Muscle layer of duodenum (tissue), 2 donors: ENCODE measurements around the gene VWA3B.
"Not testable (repeated sequence)": the region's sequence is repeated elsewhere in the genome, so short reads cannot be mapped to it uniquely, and the experiment has no call there.

Experiments used
- H3K27ac ChIP-seq: one replicate; pipeline ENCODE4 v1.7.0; 2013; ENCODE audit warnings: mild to moderate bottlenecking, low read length
- H3K27me3 ChIP-seq: one replicate; pipeline ENCODE4 v1.7.0; 2013; ENCODE audit warnings: low read depth, mild to moderate bottlenecking, control low read depth, low read length
- H3K36me3 ChIP-seq, 2 donors: one replicate each; pipeline ENCODE4 v1.7.0; 2013; ENCODE audit warnings: low read length in 2 of 2, control low read depth in 1 of 2, mild to moderate bottlenecking in 1 of 2; ENCODE audit not compliant: insufficient read depth in 2 of 2, control insufficient read depth in 1 of 2
- H3K4me1 ChIP-seq, 2 donors: one replicate each; pipeline ENCODE4 v1.7.0; 2013; ENCODE audit warnings: low read length in 2 of 2, mild to moderate bottlenecking in 2 of 2, control low read depth in 1 of 2, moderate library complexity in 1 of 2; ENCODE audit not compliant: insufficient read depth in 2 of 2, control insufficient read depth in 1 of 2
- H3K4me3 ChIP-seq, 2 donors: one replicate each; pipeline ENCODE4 v1.7.0; 2013; ENCODE audit warnings: low read length in 2 of 2, low read depth in 1 of 2, mild to moderate bottlenecking in 1 of 2
- H3K9me3 ChIP-seq, 2 donors: one replicate each; pipeline ENCODE4 v1.7.0; 2013; ENCODE audit warnings: low read length in 2 of 2, control low read depth in 1 of 2, mild to moderate bottlenecking in 1 of 2; ENCODE audit not compliant: control insufficient read depth in 1 of 2
- donor health status: healthy.

The VWA3B gene

GRCh38 chr2:98317214-98317613, 230.2 kb downstream of the VWA3B start:
- Histone ChIP-seq H3K36me3 (no peaks in the 10 kb centered on the region), H3K4me3 (no peak overlapping the region), H3K27ac (no peak overlapping the region), H3K4me1 (no peaks in the 10 kb centered on the region), H3K9me3 (peaks cover 0 to 15% of the 10 kb centered on the region in 2 donors), H3K27me3 (no peaks in the 10 kb centered on the region)

GRCh38 chr2:98320171-98320570, 233.2 kb downstream of the VWA3B start:
- H3K27ac ChIP-seq, H3K36me3 ChIP-seq, H3K4me3 ChIP-seq, H3K27me3 ChIP-seq, H3K4me1 ChIP-seq: not testable (repeated sequence)
- H3K9me3 ChIP-seq, result peaks cover 0 to 19% of the 10 kb centered on the region in 2 donors

- Histone ChIP-seq H3K36me3 (no peaks in the 10 kb centered on the region), H3K4me3 (no peak overlapping the region), H3K27me3 (no peaks in the 10 kb centered on the region), H3K9me3 (peaks cover 0 to 19% of the 10 kb centered on the region in 2 donors), H3K4me1 (no peaks in the 10 kb centered on the region), H3K27ac (no peak overlapping the region)
Measured at GRCh38 chr2:98324181-98324580, 237.2 kb downstream of the VWA3B start.

GRCh38 chr2:98327776-98328175, 240.8 kb downstream of the VWA3B start:
- no peaks in the 10 kb centered on the region for H3K36me3 ChIP-seq

GRCh38 chr2:98329549-98329948, 242.6 kb downstream of the VWA3B start:
- Histone ChIP-seq H3K4me1 (peaks cover 0 to 9% of the 10 kb centered on the region in 2 donors), H3K27me3 (no peaks in the 10 kb centered on the region), H3K9me3 (no peaks in the 10 kb centered on the region), H3K36me3 (no peaks in the 10 kb centered on the region), H3K27ac (no peak overlapping the region), H3K4me3 (no peak overlapping the region)

More at GRCh38 chr2:98327776-98328175, 240.8 kb downstream of the VWA3B start:
- Histone ChIP-seq H3K4me3 (no peak overlapping the region), H3K9me3 (peaks cover 0 to 4% of the 10 kb centered on the region in 2 donors), H3K27me3 (no peaks in the 10 kb centered on the region), H3K4me1 (no peaks in the 10 kb centered on the region), H3K27ac (no peak overlapping the region)

GRCh38 chr2:98332989-98333388, 246.0 kb downstream of the VWA3B start:
- no peaks in the 10 kb centered on the region for H3K36me3 ChIP-seq
- no peak overlapping the region for H3K27ac ChIP-seq
- no peak overlapping the region for H3K4me3 ChIP-seq
- H3K9me3 ChIP-seq, result no peaks in the 10 kb centered on the region
- peaks cover 0 to 9% of the 10 kb centered on the region in 2 donors for H3K4me1 ChIP-seq
- H3K27me3 ChIP-seq, result no peaks in the 10 kb centered on the region

GRCh38 chr2:98333922-98334321, 247.0 kb downstream of the VWA3B start:
- Histone ChIP-seq H3K36me3 (no peaks in the 10 kb centered on the region), H3K27ac (no peak overlapping the region), H3K9me3 (no peaks in the 10 kb centered on the region), H3K4me3 (no peak overlapping the region), H3K4me1 (peaks cover 0 to 9% of the 10 kb centered on the region in 2 donors), H3K27me3 (no peaks in the 10 kb centered on the region)

GRCh38 chr2:98334439-98335078, 247.6 kb downstream of the VWA3B start:
- Histone ChIP-seq H3K4me3 (no peak overlapping the region), H3K4me1 (peaks cover 0 to 9% of the 10 kb centered on the region in 2 donors), H3K9me3 (no peaks in the 10 kb centered on the region), H3K27ac (no peak overlapping the region), H3K36me3 (no peaks in the 10 kb centered on the region), H3K27me3 (no peaks in the 10 kb centered on the region)

GRCh38 chr2:98335271-98335670, 248.3 kb downstream of the VWA3B start:
- no peak overlapping the region for H3K27ac ChIP-seq
- H3K27me3 ChIP-seq, result no peaks in the 10 kb centered on the region
- no peaks in the 10 kb centered on the region for H3K9me3 ChIP-seq
- no peaks in the 10 kb centered on the region for H3K36me3 ChIP-seq
- no peak overlapping the region for H3K4me3 ChIP-seq
- H3K4me1 ChIP-seq, result peaks cover 0 to 9% of the 10 kb centered on the region in 2 donors

GRCh38 chr2:98341241-98341640, 254.3 kb downstream of the VWA3B start:
- Histone ChIP-seq H3K4me3 (no peak overlapping the region), H3K4me1 (no peaks in the 10 kb centered on the region), H3K27me3 (peaks cover 5% of the 10 kb centered on the region)

GRCh38 chr2:98343285-98343684, 256.3 kb downstream of the VWA3B start:
- Histone ChIP-seq H3K4me3 (no peak overlapping the region), H3K9me3 (no peaks in the 10 kb centered on the region), H3K27me3 (peaks cover 21% of the 10 kb centered on the region), H3K36me3 (no peaks in the 10 kb centered on the region), H3K4me1 (peaks cover 0 to 11% of the 10 kb centered on the region in 2 donors), H3K27ac (no peak overlapping the region)

More at GRCh38 chr2:98341241-98341640, 254.3 kb downstream of the VWA3B start:
- Histone ChIP-seq H3K27ac (no peak overlapping the region), H3K36me3 (no peaks in the 10 kb centered on the region), H3K9me3 (no peaks in the 10 kb centered on the region)
